ENCODE measurements around the gene ANKRD33B.

GRCh38 chr5:10704949-10705621, 141.2 kb downstream of the ANKRD33B start:
- TF ChIP-seq EZH2phosphoT487 (IDR thresholded peaks at IDR 0.05; ENCODE audit: low read length) (no peak), CTCF (IDR thresholded peaks at IDR 0.05; ENCODE audit: low read length) (no peak), EZH2 (optimal IDR thresholded peaks at IDR 0.05; ENCODE audit: low read depth, low read length) (no peak)

Data from MM.1S (cell line).